Measurements from ENCODE around the gene CRELD2.

CRELD2 gene

GRCh38 chr22:49948116-49948957 is 29.9 kb downstream of the CRELD2 start:
- no peak for DNase-seq

GRCh38 chr22:49948958-49949913 is 30.8 kb downstream of the CRELD2 start:
- no peak for DNase-seq

GRCh38 chr22:49949914-49950292 is 31.5 kb downstream of the CRELD2 start:
- no peak for DNase-seq

GRCh38 chr22:49950396-49950994 is 32.1 kb downstream of the CRELD2 start:
- no peak for DNase-seq

GRCh38 chr22:49951000-49951677 is 32.7 kb downstream of the CRELD2 start:
- no peak for DNase-seq

GRCh38 chr22:49951678-49951985 is 33.2 kb downstream of the CRELD2 start:
- DNase-seq: no peak

- DNase-seq: no peak
These were observed 33.8 kb downstream of the CRELD2 start for GRCh38 chr22:49951986-49952896.

GRCh38 chr22:49953027-49953679 is 34.7 kb downstream of the CRELD2 start:
- no peak for DNase-seq

- no peak for DNase-seq
These were observed 35.4 kb downstream of the CRELD2 start for GRCh38 chr22:49953680-49954344.

GRCh38 chr22:49954354-49954753 is 35.9 kb downstream of the CRELD2 start:
- no peak for DNase-seq

GRCh38 chr22:49954991-49955580 is 36.7 kb downstream of the CRELD2 start:
- DNase-seq: no peak

GRCh38 chr22:49955581-49956417 is 37.4 kb downstream of the CRELD2 start:
- no peak for DNase-seq

- DNase-seq: no peak
These were observed 38.0 kb downstream of the CRELD2 start for GRCh38 chr22:49956418-49956770.

- no peak for DNase-seq
These were observed 38.7 kb downstream of the CRELD2 start for GRCh38 chr22:49956914-49957825.

GRCh38 chr22:49957826-49958365 is 39.5 kb downstream of the CRELD2 start:
- no peak for DNase-seq

- no peak for DNase-seq
These were observed 40.0 kb downstream of the CRELD2 start for GRCh38 chr22:49958366-49958921.

GRCh38 chr22:49958931-49959781 is 40.7 kb downstream of the CRELD2 start:
- no peak for DNase-seq
